K562 (cell line): ENCODE results near the gene TMEM217. TPM values are rescaled to one million over a fixed set of nuclear protein-coding genes. Genes with fewer than 3 reads are reported as not detected.

Source experiments
- COPS2 ChIP-seq: fragments of 450-650 bp; conservative IDR thresholded peaks from 2 replicates; pipeline ENCODE4 v1.6.1; 2016; ENCODE audit warnings: mild to moderate bottlenecking, moderate library complexity
- JUND ChIP-seq, 2 experiments: IDR thresholded peaks; 2 replicates in 1 of 2; 3 replicates in 1 of 2; pipeline ENCODE4 v1.6.1; 2011; ENCODE audit warnings: borderline replicate concordance in 2 of 2, low read depth in 2 of 2, low read length in 2 of 2, improper control_type of control experiment in 1 of 2, missing biosample characterization in 1 of 2, missing genetic modification characterization in 1 of 2, missing genetic modification reagents in 1 of 2
- KAT8 ChIP-seq: fragments of 450-650 bp; IDR thresholded peaks from 2 replicates; pipeline ENCODE4 v1.6.1; 2016; ENCODE audit warnings: low read depth, mild to moderate bottlenecking
- SMARCC2 ChIP-seq: fragments of 450-650 bp; IDR thresholded peaks from 2 replicates; pipeline ENCODE4 v1.6.1; 2017; ENCODE audit warnings: antibody characterized with exemption, moderate library complexity, mild to moderate bottlenecking, low read depth
- SP1 ChIP-seq: sonication (generic); formaldehyde crosslinking; IDR thresholded peaks from 2 replicates; pipeline ENCODE4 v1.8.1; 2022; ENCODE audit warnings: mild to moderate bottlenecking, missing genetic modification reagents
- SPI1 ChIP-seq: IDR thresholded peaks from 2 replicates; pipeline ENCODE4 v1.6.1; 2011; ENCODE audit warnings: low read depth, low read length, control low read depth, borderline replicate concordance
- TOE1 ChIP-seq, 2 experiments: fragments of 450-650 bp in 1 of 2; sonication (generic) in 1 of 2; formaldehyde crosslinking in 1 of 2; IDR thresholded peaks; 2 replicates each; pipeline versions ENCODE4 v1.7.1 to v1.8.0; 2016 to 2022; ENCODE audit warnings: borderline replicate concordance in 2 of 2, mild to moderate bottlenecking in 2 of 2, antibody characterized with exemption in 1 of 2, inconsistent platforms in 1 of 2, low read depth in 1 of 2, missing genetic modification reagents in 1 of 2, moderate library complexity in 1 of 2
- ZNF184 ChIP-seq: sonication (generic); formaldehyde crosslinking; IDR thresholded peaks from 2 replicates; pipeline ENCODE4 v1.5.0; 2020; ENCODE audit warnings: missing genetic modification reagents
- polyA plus RNA-seq, 8 experiments: library from polyadenylated mRNA; depleted of rRNA in 4 of 8; stranded (reverse) in 5 of 8; unstranded in 3 of 8; fragments of >200 nt; fragmentation: Nextera tagmentation in 2 of 8; fragmentation: Illumina TruSeq in 1 of 8; extraction: Ambion mirVana in 2 of 8; extraction: Trizol in 1 of 8; gene quantifications; 2 replicates each; pipeline versions ENCODE4 v1.2.1 to v1.2.3, GENCODE V29; 2011 to 2014; ENCODE audit warnings: inconsistent platforms in 1 of 8, missing spikeins in 1 of 8
- total RNA-seq, 7 experiments: library from RNA; depleted of rRNA in 6 of 7; stranded (reverse); fragments of >200 nt in 6 of 7; fragmentation: Illumina TruSeq in 2 of 7; extraction: Trizol in 2 of 7; gene quantifications; 2 replicates each; pipeline versions ENCODE4 v1.2.1 to v1.2.3, GENCODE V29; 2011 to 2021; ENCODE audit warnings: low replicate concordance in 1 of 7
- TF ChIP-seq, protein P1 (sequence below), 3 experiments: fragments of 200-800 bp in 1 of 3; sonication (Bioruptor generic) in 1 of 3; sonication (generic) in 1 of 3; formaldehyde crosslinking in 1 of 3; IDR thresholded peaks; 2 replicates each; pipeline versions ENCODE4 v1.6.1 to v1.8.0; 2016 to 2022; ENCODE audit warnings: mild to moderate bottlenecking in 2 of 3, missing compliant biosample characterization in 2 of 3, missing genetic modification characterization in 2 of 3, missing genetic modification reagents in 1 of 3
- TF ChIP-seq, protein P2 (sequence below): fragments of 200-600 bp; sonication (generic); IDR thresholded peaks from one replicate; pipeline ENCODE4 v1.6.1; 2012; ENCODE audit warnings: mild to moderate bottlenecking, low read depth, low read length, inconsistent platforms
- TF ChIP-seq, protein P3 (sequence below): fragments of 250-450 bp; sonication (Bioruptor Pico); IDR thresholded peaks from 2 replicates; pipeline ENCODE4 v1.4.0; 2020; ENCODE audit warnings: mild to moderate bottlenecking

Gene TMEM217
- total and polyA plus RNA-seq, 9 of the 15 experiments (the other 6 are each of a cell fraction or from before 2014, with no cell fraction given): 1.3 to 8.0 (median 1.9) TPM

DNA sequence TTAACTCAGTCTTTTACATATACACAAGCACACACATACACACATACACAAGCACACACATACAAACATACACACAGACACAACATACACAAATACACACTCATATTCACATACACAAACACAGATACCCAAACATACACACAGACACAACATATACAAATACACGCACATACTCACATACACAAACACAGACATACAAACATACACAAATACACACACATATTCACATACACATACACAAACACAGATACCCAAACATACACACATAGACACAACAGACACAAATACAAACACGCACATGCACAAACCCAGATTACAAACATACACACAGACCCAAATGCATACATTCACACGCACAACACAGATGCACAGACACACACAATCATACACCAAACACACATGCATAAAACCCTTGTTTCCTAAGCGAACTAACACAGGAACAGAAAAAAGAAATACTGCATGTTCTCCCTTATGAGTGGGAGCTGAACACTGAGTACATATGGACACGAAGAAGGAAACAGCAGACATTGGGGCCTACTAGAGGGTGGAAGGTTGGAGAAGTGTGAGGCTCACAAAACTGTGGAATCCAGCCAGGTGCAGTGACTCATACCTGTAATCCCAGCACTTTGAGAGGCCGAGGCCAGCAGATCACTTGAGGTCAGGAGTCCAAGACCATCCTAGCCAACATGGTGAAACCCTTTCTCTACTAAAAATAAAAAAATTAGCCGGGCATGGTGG lies 53.8 kb downstream of the TMEM217 start (continued):
- no peak for TF ChIP-seq SPI1
- TF ChIP-seq SP1 (CRISPR knock-in tag): 0 out of 2 replicates have a peak, but pooled peaks have one; percentile 2
- TF ChIP-seq COPS2: no peak
- TF ChIP-seq, protein P1, sequence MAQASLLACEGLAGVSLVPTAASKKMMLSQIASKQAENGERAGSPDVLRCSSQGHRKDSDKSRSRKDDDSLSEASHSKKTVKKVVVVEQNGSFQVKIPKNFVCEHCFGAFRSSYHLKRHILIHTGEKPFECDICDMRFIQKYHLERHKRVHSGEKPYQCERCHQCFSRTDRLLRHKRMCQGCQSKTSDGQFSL (CRISPR knock-in tag; IDR thresholded peaks at IDR 0.05): no peak
- TF ChIP-seq, protein P1 (tag; IDR thresholded peaks at IDR 0.05): no peak
- TF ChIP-seq ZNF184 (CRISPR knock-in tag): no peak
- TF ChIP-seq, protein P2, sequence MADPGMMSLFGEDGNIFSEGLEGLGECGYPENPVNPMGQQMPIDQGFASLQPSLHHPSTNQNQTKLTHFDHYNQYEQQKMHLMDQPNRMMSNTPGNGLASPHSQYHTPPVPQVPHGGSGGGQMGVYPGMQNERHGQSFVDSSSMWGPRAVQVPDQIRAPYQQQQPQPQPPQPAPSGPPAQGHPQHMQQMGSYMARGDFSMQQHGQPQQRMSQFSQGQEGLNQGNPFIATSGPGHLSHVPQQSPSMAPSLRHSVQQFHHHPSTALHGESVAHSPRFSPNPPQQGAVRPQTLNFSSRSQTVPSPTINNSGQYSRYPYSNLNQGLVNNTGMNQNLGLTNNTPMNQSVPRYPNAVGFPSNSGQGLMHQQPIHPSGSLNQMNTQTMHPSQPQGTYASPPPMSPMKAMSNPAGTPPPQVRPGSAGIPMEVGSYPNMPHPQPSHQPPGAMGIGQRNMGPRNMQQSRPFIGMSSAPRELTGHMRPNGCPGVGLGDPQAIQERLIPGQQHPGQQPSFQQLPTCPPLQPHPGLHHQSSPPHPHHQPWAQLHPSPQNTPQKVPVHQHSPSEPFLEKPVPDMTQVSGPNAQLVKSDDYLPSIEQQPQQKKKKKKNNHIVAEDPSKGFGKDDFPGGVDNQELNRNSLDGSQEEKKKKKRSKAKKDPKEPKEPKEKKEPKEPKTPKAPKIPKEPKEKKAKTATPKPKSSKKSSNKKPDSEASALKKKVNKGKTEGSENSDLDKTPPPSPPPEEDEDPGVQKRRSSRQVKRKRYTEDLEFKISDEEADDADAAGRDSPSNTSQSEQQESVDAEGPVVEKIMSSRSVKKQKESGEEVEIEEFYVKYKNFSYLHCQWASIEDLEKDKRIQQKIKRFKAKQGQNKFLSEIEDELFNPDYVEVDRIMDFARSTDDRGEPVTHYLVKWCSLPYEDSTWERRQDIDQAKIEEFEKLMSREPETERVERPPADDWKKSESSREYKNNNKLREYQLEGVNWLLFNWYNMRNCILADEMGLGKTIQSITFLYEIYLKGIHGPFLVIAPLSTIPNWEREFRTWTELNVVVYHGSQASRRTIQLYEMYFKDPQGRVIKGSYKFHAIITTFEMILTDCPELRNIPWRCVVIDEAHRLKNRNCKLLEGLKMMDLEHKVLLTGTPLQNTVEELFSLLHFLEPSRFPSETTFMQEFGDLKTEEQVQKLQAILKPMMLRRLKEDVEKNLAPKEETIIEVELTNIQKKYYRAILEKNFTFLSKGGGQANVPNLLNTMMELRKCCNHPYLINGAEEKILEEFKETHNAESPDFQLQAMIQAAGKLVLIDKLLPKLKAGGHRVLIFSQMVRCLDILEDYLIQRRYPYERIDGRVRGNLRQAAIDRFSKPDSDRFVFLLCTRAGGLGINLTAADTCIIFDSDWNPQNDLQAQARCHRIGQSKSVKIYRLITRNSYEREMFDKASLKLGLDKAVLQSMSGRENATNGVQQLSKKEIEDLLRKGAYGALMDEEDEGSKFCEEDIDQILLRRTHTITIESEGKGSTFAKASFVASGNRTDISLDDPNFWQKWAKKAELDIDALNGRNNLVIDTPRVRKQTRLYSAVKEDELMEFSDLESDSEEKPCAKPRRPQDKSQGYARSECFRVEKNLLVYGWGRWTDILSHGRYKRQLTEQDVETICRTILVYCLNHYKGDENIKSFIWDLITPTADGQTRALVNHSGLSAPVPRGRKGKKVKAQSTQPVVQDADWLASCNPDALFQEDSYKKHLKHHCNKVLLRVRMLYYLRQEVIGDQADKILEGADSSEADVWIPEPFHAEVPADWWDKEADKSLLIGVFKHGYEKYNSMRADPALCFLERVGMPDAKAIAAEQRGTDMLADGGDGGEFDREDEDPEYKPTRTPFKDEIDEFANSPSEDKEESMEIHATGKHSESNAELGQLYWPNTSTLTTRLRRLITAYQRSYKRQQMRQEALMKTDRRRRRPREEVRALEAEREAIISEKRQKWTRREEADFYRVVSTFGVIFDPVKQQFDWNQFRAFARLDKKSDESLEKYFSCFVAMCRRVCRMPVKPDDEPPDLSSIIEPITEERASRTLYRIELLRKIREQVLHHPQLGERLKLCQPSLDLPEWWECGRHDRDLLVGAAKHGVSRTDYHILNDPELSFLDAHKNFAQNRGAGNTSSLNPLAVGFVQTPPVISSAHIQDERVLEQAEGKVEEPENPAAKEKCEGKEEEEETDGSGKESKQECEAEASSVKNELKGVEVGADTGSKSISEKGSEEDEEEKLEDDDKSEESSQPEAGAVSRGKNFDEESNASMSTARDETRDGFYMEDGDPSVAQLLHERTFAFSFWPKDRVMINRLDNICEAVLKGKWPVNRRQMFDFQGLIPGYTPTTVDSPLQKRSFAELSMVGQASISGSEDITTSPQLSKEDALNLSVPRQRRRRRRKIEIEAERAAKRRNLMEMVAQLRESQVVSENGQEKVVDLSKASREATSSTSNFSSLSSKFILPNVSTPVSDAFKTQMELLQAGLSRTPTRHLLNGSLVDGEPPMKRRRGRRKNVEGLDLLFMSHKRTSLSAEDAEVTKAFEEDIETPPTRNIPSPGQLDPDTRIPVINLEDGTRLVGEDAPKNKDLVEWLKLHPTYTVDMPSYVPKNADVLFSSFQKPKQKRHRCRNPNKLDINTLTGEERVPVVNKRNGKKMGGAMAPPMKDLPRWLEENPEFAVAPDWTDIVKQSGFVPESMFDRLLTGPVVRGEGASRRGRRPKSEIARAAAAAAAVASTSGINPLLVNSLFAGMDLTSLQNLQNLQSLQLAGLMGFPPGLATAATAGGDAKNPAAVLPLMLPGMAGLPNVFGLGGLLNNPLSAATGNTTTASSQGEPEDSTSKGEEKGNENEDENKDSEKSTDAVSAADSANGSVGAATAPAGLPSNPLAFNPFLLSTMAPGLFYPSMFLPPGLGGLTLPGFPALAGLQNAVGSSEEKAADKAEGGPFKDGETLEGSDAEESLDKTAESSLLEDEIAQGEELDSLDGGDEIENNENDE: no peak
- TF ChIP-seq SMARCC2: no peak; the same call in 1 of the 2 replicates
- TF ChIP-seq TOE1 (IDR thresholded peaks at IDR 0.05; ENCODE audit: borderline replicate concordance): peak; percentile 75
- TF ChIP-seq TOE1 (CRISPR knock-in tag; IDR thresholded peaks at IDR 0.05; ENCODE audit: borderline replicate concordance, low read depth): peak; percentile 82; the same call in 1 of the 2 replicates
- TF ChIP-seq JUND (IDR thresholded peaks at IDR 0.05; ENCODE audit: borderline replicate concordance, low read depth, low read length): peak; percentile 92
- peak; percentile 89; the same call in 2 of the 3 replicates for TF ChIP-seq JUND (tag; IDR thresholded peaks at IDR 0.05; ENCODE audit: borderline replicate concordance, low read depth, low read length)
- TF ChIP-seq, protein P3, sequence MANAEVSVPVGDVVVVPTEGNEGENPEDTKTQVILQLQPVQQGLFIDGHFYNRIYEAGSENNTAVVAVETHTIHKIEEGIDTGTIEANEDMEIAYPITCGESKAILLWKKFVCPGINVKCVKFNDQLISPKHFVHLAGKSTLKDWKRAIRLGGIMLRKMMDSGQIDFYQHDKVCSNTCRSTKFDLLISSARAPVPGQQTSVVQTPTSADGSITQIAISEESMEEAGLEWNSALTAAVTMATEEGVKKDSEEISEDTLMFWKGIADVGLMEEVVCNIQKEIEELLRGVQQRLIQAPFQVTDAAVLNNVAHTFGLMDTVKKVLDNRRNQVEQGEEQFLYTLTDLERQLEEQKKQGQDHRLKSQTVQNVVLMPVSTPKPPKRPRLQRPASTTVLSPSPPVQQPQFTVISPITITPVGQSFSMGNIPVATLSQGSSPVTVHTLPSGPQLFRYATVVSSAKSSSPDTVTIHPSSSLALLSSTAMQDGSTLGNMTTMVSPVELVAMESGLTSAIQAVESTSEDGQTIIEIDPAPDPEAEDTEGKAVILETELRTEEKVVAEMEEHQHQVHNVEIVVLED (CRISPR knock-in tag): no peak
- no peak for TF ChIP-seq KAT8
